Transverse colon (tissue), 4 donors: ENCODE data around the gene DOCK7.
"Not testable (repeated sequence)": the region's sequence is repeated elsewhere in the genome, so short reads cannot be mapped to it uniquely, and the experiment has no call there.

Experiments used
- POLR2A ChIP-seq: fragments of 450-650 bp; IDR thresholded peaks from one replicate; pipeline ENCODE4 v1.6.1; 2016; ENCODE audit warnings: antibody characterized with exemption, mild to moderate bottlenecking, moderate library complexity
- POLR2AphosphoS5 ChIP-seq, 3 donors: sonication (generic); formaldehyde crosslinking; IDR thresholded peaks; one replicate each; pipeline ENCODE4 v1.6.1; 2016; ENCODE audit warnings: antibody characterized with exemption in 3 of 3
- TF ChIP-seq, protein P1 (sequence below), 5 experiments: fragments of 200-600 bp in 3 of 5; fragments of 450-650 bp in 2 of 5; sonication (generic) in 3 of 5; IDR thresholded peaks; 1 replicate in 2 of 5; 2 replicates in 3 of 5; pipeline ENCODE4 v1.5.1; 2016 to 2017; ENCODE audit warnings: antibody characterized with exemption in 5 of 5, inconsistent platforms in 3 of 5, mild to moderate bottlenecking in 2 of 5, moderate library complexity in 1 of 5

DNA sequence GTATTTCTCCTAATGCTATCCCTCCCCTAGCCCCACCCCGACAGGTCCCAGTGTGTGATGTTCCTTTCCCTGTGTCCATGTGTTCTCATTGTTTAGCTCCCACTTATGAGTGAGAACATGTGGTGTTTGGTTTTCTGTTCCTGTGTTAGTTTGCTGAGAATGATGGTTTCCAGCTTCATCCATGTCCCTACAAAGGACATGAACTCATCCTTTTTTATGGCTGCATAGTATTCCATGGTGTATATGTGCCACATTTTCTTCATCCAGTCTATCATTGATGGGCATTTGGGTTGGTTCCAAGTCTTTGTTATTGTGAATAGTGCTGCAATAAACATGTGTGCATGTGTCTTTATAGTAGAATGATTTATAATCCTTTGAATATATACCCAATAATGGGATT lies 77.6 kb downstream of the DOCK7 start:
- TF ChIP-seq, protein P1, sequence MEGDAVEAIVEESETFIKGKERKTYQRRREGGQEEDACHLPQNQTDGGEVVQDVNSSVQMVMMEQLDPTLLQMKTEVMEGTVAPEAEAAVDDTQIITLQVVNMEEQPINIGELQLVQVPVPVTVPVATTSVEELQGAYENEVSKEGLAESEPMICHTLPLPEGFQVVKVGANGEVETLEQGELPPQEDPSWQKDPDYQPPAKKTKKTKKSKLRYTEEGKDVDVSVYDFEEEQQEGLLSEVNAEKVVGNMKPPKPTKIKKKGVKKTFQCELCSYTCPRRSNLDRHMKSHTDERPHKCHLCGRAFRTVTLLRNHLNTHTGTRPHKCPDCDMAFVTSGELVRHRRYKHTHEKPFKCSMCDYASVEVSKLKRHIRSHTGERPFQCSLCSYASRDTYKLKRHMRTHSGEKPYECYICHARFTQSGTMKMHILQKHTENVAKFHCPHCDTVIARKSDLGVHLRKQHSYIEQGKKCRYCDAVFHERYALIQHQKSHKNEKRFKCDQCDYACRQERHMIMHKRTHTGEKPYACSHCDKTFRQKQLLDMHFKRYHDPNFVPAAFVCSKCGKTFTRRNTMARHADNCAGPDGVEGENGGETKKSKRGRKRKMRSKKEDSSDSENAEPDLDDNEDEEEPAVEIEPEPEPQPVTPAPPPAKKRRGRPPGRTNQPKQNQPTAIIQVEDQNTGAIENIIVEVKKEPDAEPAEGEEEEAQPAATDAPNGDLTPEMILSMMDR (IDR thresholded peaks at IDR 0.05): not testable (repeated sequence)
- not testable (repeated sequence) for TF ChIP-seq POLR2AphosphoS5 (IDR thresholded peaks at IDR 0.05); POLR2A
